Measurements from ENCODE around the gene POLD2. TPM values are rescaled to one million over a fixed set of nuclear protein-coding genes. Genes with fewer than 3 reads are reported as not detected.

The POLD2 gene
- total and polyA plus RNA-seq, 8 donors = 68.3 to 116 (median 111) TPM

GRCh38 chr7:44116789-44117666, 6.3 kb downstream of the POLD2 start:
- Histone ChIP-seq H3K9me3 (no peaks in the 10 kb centered on the region), H3K36me3 (peaks cover 0 to 76% of the 10 kb centered on the region in 2 donors), H3K4me1 (peaks cover under 1 to 10% of the 10 kb centered on the region in 2 donors), H3K27me3 (no peaks in the 10 kb centered on the region), H3K4me3 (no peak overlapping the region), H3K27ac (no peak overlapping the region)
- no peak for TF ChIP-seq CTCF (IDR thresholded peaks at IDR 0.05)
- intact Hi-C loops (cut with DNase I) = no loop called here
- ATAC-seq (no peak), DNase-seq (no peak)

GRCh38 chr7:44116087-44116788, 7.1 kb downstream of the POLD2 start:
- Histone ChIP-seq H3K4me1 (peaks cover 0 to 2% of the 10 kb centered on the region in 2 donors), H3K4me3 (no peak overlapping the region), H3K9me3 (no peaks in the 10 kb centered on the region), H3K27ac (no peak overlapping the region), H3K36me3 (peaks cover 0 to 78% of the 10 kb centered on the region in 2 donors), H3K27me3 (no peaks in the 10 kb centered on the region)
- DNase-seq = no peak
- no peak for ATAC-seq
- intact Hi-C loops (cut with DNase I) = no loop called here
- TF ChIP-seq CTCF (IDR thresholded peaks at IDR 0.05) = no peak

- intact Hi-C loops (cut with DNase I) = no loop called here
- Histone ChIP-seq H3K9me3 (no peaks in the 10 kb centered on the region), H3K4me1 (no peaks in the 10 kb centered on the region), H3K27ac (no peak overlapping the region), H3K4me3 (no peak overlapping the region), H3K27me3 (no peaks in the 10 kb centered on the region), H3K36me3 (peaks cover 0 to 83% of the 10 kb centered on the region in 2 donors)
- no peak for DNase-seq
- TF ChIP-seq CTCF (IDR thresholded peaks at IDR 0.05) = no peak
- no peak for ATAC-seq
These were observed 8.6 kb downstream of the POLD2 start for GRCh38 chr7:44114586-44115310.

- Histone ChIP-seq H3K36me3 (peaks cover 0 to 88% of the 10 kb centered on the region in 2 donors), H3K9me3 (no peaks in the 10 kb centered on the region), H3K27me3 (no peaks in the 10 kb centered on the region), H3K4me3 (no peak overlapping the region), H3K27ac (no peak overlapping the region), H3K4me1 (no peaks in the 10 kb centered on the region)
- intact Hi-C loops (cut with DNase I) = no loop called here
- DNase-seq = no peak
- ATAC-seq = no peak
- no peak for TF ChIP-seq CTCF (IDR thresholded peaks at IDR 0.05)
These were observed 9.5 kb downstream of the POLD2 start for GRCh38 chr7:44113764-44114354.

Measured in left lung (tissue), 10 donors.